Lower leg skin (tissue), 4 donors: Measurements from ENCODE around the gene BBIP1. TPM values are rescaled to one million over a fixed set of nuclear protein-coding genes. Genes with fewer than 3 reads are reported as not detected.
A peak's percentile ranks its signal among the peaks of the same experiment; 100 is the strongest.

Experiments used
- DNase-seq, 2 donors: peaks; one replicate each; pipeline ENCODE4 v3.0.0-alpha.2; 2019; ENCODE audit warnings: low spot score in 2 of 2
- H3K4me3 ChIP-seq: fragments of 200-600 bp; sonication (generic); 2 replicates; pipeline ENCODE4 v1.5.1; 2017; ENCODE audit warnings: mild to moderate bottlenecking, low read depth; ENCODE audit not compliant: poor library complexity, severe bottlenecking
- CTCF ChIP-seq, 3 donors: fragments of 450-650 bp; IDR thresholded peaks; one replicate each; pipeline ENCODE4 v1.5.1; 2016; ENCODE audit warnings: antibody characterized with exemption in 3 of 3, mild to moderate bottlenecking in 3 of 3, moderate library complexity in 2 of 3
- POLR2A ChIP-seq, 2 donors: fragments of 450-650 bp; IDR thresholded peaks; one replicate each; pipeline ENCODE4 v1.6.1; 2016 to 2017; ENCODE audit warnings: antibody characterized with exemption in 2 of 2, mild to moderate bottlenecking in 1 of 2, moderate library complexity in 1 of 2
- WGBS, 2 donors: methylation state at CpG; one replicate each; pipeline ENCODE4 v1.1.5; 2018; 5-methylcytosine and 5-hydroxymethylcytosine counted together
- intact Hi-C: fragments of 100-400 bp; cut with DNase I; formaldehyde crosslinking; loops from one replicate; pipeline ENCODE4 v1.15.0; 2023; ENCODE audit warnings: low total_unique reads
- total RNA-seq, 4 donors: library from RNA; depleted of rRNA; stranded (reverse); fragments of >200 nt; gene quantifications; one replicate each; pipeline ENCODE4 v1.1.0, GENCODE V29; 2016

Gene BBIP1
- total RNA-seq, 4 donors from 2014 or later = 6.0 to 10.3 (median 8.9) TPM

DNA sequence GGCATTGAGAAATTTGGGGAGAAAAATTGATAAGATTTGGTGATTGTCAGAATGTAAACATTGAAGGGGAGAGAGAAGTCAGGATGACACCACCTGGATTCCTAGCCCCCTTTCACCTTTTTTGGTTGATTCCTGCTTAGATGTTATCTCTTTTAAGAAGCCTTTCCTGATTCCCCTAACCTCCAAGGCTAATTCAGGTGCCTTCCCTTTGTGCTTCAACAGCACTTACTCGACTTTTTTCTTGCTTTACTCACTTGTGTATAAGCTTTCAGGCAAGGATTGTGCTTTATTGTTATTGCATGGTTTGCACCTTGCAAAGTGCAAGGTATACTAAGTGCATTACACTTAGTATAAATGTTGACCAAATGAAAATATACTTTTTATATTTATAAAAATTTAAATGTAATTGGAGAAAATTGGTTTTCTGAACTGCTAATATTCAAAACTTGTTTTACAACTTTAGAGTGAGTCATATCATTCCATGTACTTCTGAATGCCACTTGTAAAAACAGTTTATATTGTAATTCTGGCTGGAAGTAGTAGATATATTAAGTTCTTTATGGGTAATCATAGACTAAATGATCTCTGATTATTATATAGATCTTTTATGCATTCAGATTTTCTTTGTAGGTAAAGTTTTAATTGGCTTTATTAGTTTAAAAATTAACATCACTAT lies 13.7 kb upstream of the BBIP1 start:
- intact Hi-C loops = no loop called here
- DNase-seq = no peak
- TF ChIP-seq CTCF (IDR thresholded peaks at IDR 0.05) (no peak), POLR2A (IDR thresholded peaks at IDR 0.05) (no peak)
- no peak overlapping the region for H3K4me3 ChIP-seq
- 46 to 47% methylated on average over 1 of the region's 1 CpG for WGBS, 2 donors

DNA sequence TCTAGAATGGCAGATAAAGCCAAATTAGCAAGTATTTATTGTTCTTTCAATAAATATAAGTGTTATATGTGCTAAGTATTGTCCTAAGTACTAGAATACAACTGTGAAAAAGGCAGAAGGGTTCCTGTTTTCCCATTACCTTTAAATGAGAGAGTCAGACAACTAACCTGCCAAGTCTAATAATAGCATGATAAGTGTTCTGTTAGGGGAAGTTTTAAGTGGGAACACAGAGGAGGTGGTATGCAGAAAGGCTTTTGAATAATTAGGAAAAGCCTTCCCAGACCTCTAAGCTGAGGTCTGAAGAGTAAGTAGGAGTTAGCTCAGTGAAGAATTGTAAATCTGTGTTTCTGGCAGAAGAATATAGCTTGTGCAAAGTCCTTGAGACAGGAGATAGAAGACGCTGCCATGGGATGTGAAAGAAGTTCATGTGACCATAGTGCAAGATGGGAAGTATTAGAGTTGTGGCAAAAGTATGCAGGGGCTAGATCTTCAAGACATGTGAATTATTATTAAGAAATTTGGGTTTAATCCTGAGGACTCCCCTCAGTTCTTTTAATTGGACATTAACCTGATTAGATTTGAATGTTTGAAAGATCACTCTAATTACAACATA lies 12.9 kb upstream of the BBIP1 start:
- no peak for DNase-seq
- intact Hi-C loops = no loop called here
- WGBS, 2 donors = 48 to 70% methylated on average over 1 of the region's 1 CpG
- no peak overlapping the region for H3K4me3 ChIP-seq
- no peak for TF ChIP-seq POLR2A (IDR thresholded peaks at IDR 0.05)
- no peak for TF ChIP-seq CTCF (IDR thresholded peaks at IDR 0.05)

DNA sequence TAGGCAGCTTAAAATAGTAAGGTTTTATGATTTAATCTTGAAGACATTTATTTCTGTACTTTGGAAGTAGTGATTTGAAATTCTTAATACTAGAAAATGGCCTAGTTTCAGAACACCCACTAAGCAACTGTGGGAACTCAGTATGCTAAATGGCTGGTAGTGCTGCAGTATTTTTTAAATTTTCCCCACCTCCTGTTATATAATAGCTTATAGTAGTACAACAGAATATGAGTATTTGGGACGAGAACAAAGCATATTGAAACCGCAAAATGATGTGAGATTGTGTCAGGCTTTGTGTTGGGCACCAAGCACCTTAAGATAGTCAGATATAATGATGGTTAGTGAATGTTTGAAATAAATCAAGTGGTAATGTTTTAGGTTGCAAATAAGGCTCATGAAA lies 8.5 kb upstream of the BBIP1 start:
- H3K4me3 ChIP-seq = no peak overlapping the region
- TF ChIP-seq CTCF (IDR thresholded peaks at IDR 0.05) = no peak
- TF ChIP-seq POLR2A (IDR thresholded peaks at IDR 0.05) = no peak
- intact Hi-C loops = no loop called here
- WGBS, 2 donors = 90 to 96% methylated on average over 2 of the region's 2 CpGs
- DNase-seq = no peak

GRCh38 chr10:110923856-110924493 lies 5.0 kb upstream of the BBIP1 start:
- no peak for DNase-seq
- TF ChIP-seq POLR2A (IDR thresholded peaks at IDR 0.05) (no peak), CTCF (IDR thresholded peaks at IDR 0.05) (no peak)
- H3K4me3 ChIP-seq = no peak overlapping the region
- intact Hi-C loops = no loop called here
- WGBS, 2 donors = 46 to 57% methylated on average over 2 of the region's 2 CpGs

DNA sequence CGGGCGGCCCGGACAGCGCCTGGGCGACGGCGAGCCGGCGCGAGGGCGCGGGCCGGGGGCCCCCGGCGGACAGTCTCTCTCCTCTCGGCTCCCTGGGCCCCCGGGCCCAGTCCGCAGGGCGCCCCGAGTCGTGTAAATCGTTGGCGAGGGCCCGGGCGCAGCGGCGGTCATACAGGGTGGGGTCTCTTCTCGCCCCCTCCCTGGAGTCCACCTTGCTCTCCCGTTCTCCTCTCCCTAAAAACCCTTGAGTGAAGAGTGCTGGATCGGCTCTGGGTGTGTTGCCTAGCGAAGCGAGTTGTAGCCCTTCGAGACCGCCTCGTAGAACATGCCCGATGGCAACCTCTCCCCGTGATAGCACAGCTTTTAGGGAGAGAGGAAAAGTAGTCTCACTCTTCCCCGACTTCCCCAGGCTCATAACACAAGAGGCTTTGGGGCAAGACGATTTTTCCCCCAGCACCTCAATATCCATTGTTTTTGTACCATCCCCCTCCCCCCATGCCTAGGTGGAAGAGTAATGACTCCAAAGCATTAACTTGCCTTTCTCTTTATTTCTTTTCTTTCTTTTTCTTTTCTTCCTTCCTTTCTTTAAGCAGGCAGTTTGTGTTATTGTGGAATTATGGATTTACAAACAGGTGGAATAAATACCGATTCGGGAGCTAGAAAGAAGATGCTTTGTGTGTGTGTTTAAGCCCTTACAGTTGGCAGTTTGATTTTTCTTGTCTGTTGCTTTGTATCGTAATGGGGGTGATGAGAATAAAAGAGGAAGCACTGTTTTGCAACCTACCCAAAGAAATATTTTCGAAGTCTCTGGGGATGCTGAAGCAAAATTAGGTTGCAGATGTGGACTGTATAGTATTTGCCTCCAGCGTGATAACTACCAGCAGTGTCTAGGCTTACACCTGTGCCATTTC lies 1.2 kb upstream of the BBIP1 start:
- peak; percentile 38 to 88 for DNase-seq

More for the DNA sequence above, 1.2 kb upstream of the BBIP1 start:
- WGBS, 2 donors = 1% methylated on average over 27 to 39 of the region's 44 CpGs
- TF ChIP-seq POLR2A (IDR thresholded peaks at IDR 0.05) (no peak), CTCF (IDR thresholded peaks at IDR 0.05) (no peak)
- H3K4me3 ChIP-seq = peak overlapping the region; percentile 75
- intact Hi-C loops = no loop called here
